Endodermal cell (in vitro differentiated cells): ENCODE data around the gene KEL. TPM values are rescaled to one million over a fixed set of nuclear protein-coding genes. Genes with fewer than 3 reads are reported as not detected.

Source experiments
- DNase-seq: peaks from one replicate; pipeline ENCODE4 v3.0.0-alpha.2; 2017
- H3K27ac ChIP-seq: 2 replicates; pipeline ENCODE4 v1.5.1; 2013; ENCODE audit warnings: mild to moderate bottlenecking, low read depth, low read length, moderate library complexity
- H3K27me3 ChIP-seq: 2 replicates; pipeline ENCODE4 v1.6.1; 2013; ENCODE audit warnings: mild to moderate bottlenecking, low read length, moderate library complexity; ENCODE audit not compliant: insufficient read depth, control insufficient read depth, poor library complexity, severe bottlenecking
- H3K36me3 ChIP-seq: 2 replicates; pipeline ENCODE4 v1.7.0; 2013; ENCODE audit warnings: mild to moderate bottlenecking, low read length, moderate library complexity; ENCODE audit not compliant: control insufficient read depth, insufficient read depth
- H3K4me1 ChIP-seq: one replicate; pipeline ENCODE4 v1.7.0; 2013; ENCODE audit warnings: low read length; ENCODE audit not compliant: control insufficient read depth, insufficient read depth
- H3K4me3 ChIP-seq: 2 replicates; pipeline ENCODE4 v1.5.1; 2013; ENCODE audit warnings: mild to moderate bottlenecking, low read length, moderate library complexity
- H3K9ac ChIP-seq: 2 replicates; pipeline ENCODE4 v1.6.1; 2013; ENCODE audit warnings: mild to moderate bottlenecking, low read length, moderate library complexity; ENCODE audit not compliant: poor library complexity, severe bottlenecking; ENCODE audit errors: extremely low read depth
- H3K9me3 ChIP-seq: 2 replicates; pipeline ENCODE4 v1.6.1; 2013; ENCODE audit warnings: mild to moderate bottlenecking, low read length, moderate library complexity; ENCODE audit not compliant: control insufficient read depth
- H3K27ac Mint-ChIP-seq: 2 replicates; pipeline ENCODE4 v1.8.0; 2020; ENCODE audit warnings: mixed read lengths
- H3K27me3 Mint-ChIP-seq: 2 replicates; pipeline ENCODE4 v1.8.0; 2021; ENCODE audit warnings: mild to moderate bottlenecking, mixed read lengths; ENCODE audit not compliant: insufficient read depth
- H3K36me3 Mint-ChIP-seq: 2 replicates; pipeline ENCODE4 v1.8.0; 2020; ENCODE audit warnings: low read depth, mixed read lengths
- H3K4me1 Mint-ChIP-seq: 2 replicates; pipeline ENCODE4 v1.8.0; 2020; ENCODE audit warnings: mixed read lengths
- H3K4me3 Mint-ChIP-seq: 2 replicates; pipeline ENCODE4 v1.8.0; 2020; ENCODE audit warnings: mild to moderate bottlenecking, moderate library complexity, mixed read lengths
- H3K9me3 Mint-ChIP-seq: 2 replicates; pipeline ENCODE4 v1.8.0; 2020; ENCODE audit warnings: mild to moderate bottlenecking, mixed read lengths
- CTCF ChIP-seq: fragments of 200-600 bp; sonication (generic); conservative IDR thresholded peaks from 2 replicates; pipeline ENCODE4 v1.5.0; 2021; ENCODE audit warnings: antibody characterized with exemption, mild to moderate bottlenecking
- WGBS, 2 experiments: methylation state at CpG; one replicate each; pipeline versions ENCODE4 v1.1.5 to v1.1.7; 2013; ENCODE audit warnings: missing lambda C conversion rate in 2 of 2, mixed read lengths in 1 of 2; ENCODE audit not compliant: insufficient coverage in 1 of 2, insufficient read length in 1 of 2; 5-methylcytosine and 5-hydroxymethylcytosine counted together
- total RNA-seq, 2 donors: library from RNA; stranded (reverse); fragmentation: NEBNext Ultra II Directional in 1 of 2; extraction: Animal tissue kit (Norgen Biotek cat#: 25700) in 1 of 2; gene quantifications; 2 replicates in 1 of 2; 3 replicates in 1 of 2; pipeline ENCODE4 v1.2.1, GENCODE V29; 2021

KEL gene
- total RNA-seq, 2 donors from 2014 or later = 79.4 to 86.0 TPM

- Histone ChIP-seq H3K27me3 (no peaks in the 10 kb centered on the region), H3K9ac (no peak overlapping the region), H3K4me1 (no peaks in the 10 kb centered on the region), H3K9me3 (no peaks in the 10 kb centered on the region), H3K27ac (no peak overlapping the region), H3K4me3 (no peak overlapping the region), H3K36me3 (no peaks in the 10 kb centered on the region)
- H3K4me1 Mint-ChIP-seq = peaks cover 5% of the 10 kb centered on the region
- no peak for TF ChIP-seq CTCF
- H3K4me3 Mint-ChIP-seq = no peak overlapping the region
- DNase-seq = no peak
- H3K9me3 Mint-ChIP-seq = no peaks in the 10 kb centered on the region
- no peaks in the 10 kb centered on the region for H3K36me3 Mint-ChIP-seq
- H3K27ac Mint-ChIP-seq = no peak overlapping the region
- H3K27me3 Mint-ChIP-seq = peaks cover 11% of the 10 kb centered on the region
- 91 to 92% methylated on average over 11 to 12 of the region's 12 CpGs for WGBS, 2 experiments
Measured at GRCh38 chr7:142934056-142934455, 28.1 kb downstream of the KEL start.

- no peak within 1 kb of the TSS for H3K9ac ChIP-seq
- Mint-ChIP-seq H3K36me3 (no peaks in the 10 kb centered on the region), H3K27ac (no peak within 1 kb of the TSS), H3K9me3 (no peaks in the 10 kb centered on the region), H3K4me1 (peaks cover 5% of the 10 kb centered on the region), H3K4me3 (no peak within 1 kb of the TSS), H3K27me3 (peaks cover 11% of the 10 kb centered on the region)
- no peak within 1 kb of the TSS for H3K27ac ChIP-seq
- H3K4me1 ChIP-seq = no peaks in the 10 kb centered on the region
- DNase-seq = no peak
- no peaks in the 10 kb centered on the region for H3K36me3 ChIP-seq
- TF ChIP-seq CTCF = no peak
- no peaks in the 10 kb centered on the region for H3K27me3 ChIP-seq
- no peaks in the 10 kb centered on the region for H3K9me3 ChIP-seq
- H3K4me3 ChIP-seq = no peak within 1 kb of the TSS
- WGBS, 2 experiments = 67 to 87% methylated on average over 1 to 4 of the region's 4 CpGs
Measured at GRCh38 chr7:142933624-142934023, 28.5 kb downstream of the KEL start, which contains the start of gene TRPV5. TSS of gene TRPV5 (minus strand) at chr7:142933746. CDS start at chr7:142933459, 287 bp downstream.

DNA sequence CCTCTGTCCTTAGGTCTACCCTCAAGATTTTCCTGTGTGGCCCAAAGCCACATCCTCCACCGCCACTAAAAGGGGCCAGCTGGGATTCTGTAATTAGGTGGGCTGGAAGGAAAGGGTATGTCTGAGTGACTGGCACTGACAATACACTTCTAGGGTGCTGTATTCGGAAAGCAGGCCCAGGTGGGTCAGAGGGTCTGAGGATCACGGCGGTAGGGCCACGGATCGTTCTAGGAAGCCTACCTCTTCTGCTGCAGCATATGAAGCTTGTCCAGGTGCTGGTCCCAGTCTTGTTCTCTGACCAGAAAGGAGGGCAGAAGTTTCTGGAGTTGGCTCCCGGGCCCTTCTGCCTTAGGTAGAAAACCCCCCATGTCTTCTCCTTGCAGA, 29.1 kb downstream of the KEL start:
- Mint-ChIP-seq H3K9me3 (no peaks in the 10 kb centered on the region), H3K36me3 (no peaks in the 10 kb centered on the region), H3K27me3 (peaks cover 14% of the 10 kb centered on the region), H3K27ac (no peak overlapping the region), H3K4me3 (no peak overlapping the region), H3K4me1 (peaks cover 5% of the 10 kb centered on the region)
- H3K27ac ChIP-seq = no peak overlapping the region
- TF ChIP-seq CTCF = no peak
- no peak for DNase-seq
- H3K9me3 ChIP-seq = no peaks in the 10 kb centered on the region
- 86 to 94% methylated on average over 5 to 7 of the region's 7 CpGs for WGBS, 2 experiments
- no peak overlapping the region for H3K9ac ChIP-seq
- no peaks in the 10 kb centered on the region for H3K27me3 ChIP-seq
- H3K36me3 ChIP-seq = no peaks in the 10 kb centered on the region
- H3K4me1 ChIP-seq = no peaks in the 10 kb centered on the region
- H3K4me3 ChIP-seq = no peak overlapping the region
